GM18517 (cell line): ENCODE data around the gene ADCY4.

Experiments
- ATAC-seq: cut with Tn5 transposase; IDR thresholded peaks from one replicate; pipeline ENCODE4 v1.9.1; 2021; ENCODE audit warnings: mild to moderate bottlenecking, moderate library complexity; ENCODE audit not compliant: unreplicated experiment

The ADCY4 gene

GRCh38 chr14:24279301-24280186, 55.3 kb downstream of the ADCY4 start:
- ATAC-seq, result peak; percentile 51

DNA sequence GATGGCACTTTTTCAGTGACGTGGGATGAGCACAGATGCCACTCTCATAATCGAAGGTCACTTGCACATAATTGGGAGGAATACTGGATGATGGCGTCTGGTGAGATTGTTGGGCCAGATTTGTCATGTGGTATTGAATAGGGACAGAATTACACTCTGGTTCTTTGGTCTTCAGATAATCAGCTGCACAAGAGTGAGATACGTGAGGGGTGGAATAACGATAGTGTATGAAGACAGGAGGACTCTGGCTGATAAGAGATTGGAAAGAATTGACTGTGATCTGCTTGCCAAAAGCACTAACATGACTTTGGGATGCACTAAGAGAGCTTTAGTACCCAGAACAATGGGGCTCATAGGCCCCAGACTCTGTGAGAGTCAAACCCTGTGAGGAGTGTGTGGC, 56.4 kb downstream of the ADCY4 start:
- ATAC-seq, result no peak

GRCh38 chr14:24277606-24278321, 57.1 kb downstream of the ADCY4 start:
- no peak for ATAC-seq

- ATAC-seq, result no peak
These were observed 57.8 kb downstream of the ADCY4 start for GRCh38 chr14:24277071-24277470.

GRCh38 chr14:24274101-24274543, 60.7 kb downstream of the ADCY4 start:
- ATAC-seq, result peak; percentile 58

- ATAC-seq, result no peak
These were observed 61.4 kb downstream of the ADCY4 start for GRCh38 chr14:24273422-24273998.

DNA sequence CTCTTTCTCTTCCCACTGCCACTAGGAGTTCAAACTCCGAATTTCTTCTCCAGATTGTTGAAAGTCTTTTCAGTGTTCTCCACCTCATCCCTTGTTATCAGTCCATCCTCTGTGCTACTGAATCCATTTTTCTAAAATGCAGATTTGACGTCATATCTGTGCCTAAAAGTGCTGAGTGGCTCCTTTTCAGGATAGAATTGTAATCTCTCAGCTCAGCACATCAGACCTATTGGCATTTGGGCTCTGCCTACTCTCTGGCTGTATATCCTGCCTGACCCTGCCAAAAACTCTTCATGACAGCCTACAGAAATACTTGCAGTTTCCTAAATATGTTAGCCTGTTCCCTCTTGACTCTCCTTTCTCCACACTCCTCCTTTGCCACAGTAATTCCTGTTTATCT, 62.4 kb downstream of the ADCY4 start:
- no peak for ATAC-seq

DNA sequence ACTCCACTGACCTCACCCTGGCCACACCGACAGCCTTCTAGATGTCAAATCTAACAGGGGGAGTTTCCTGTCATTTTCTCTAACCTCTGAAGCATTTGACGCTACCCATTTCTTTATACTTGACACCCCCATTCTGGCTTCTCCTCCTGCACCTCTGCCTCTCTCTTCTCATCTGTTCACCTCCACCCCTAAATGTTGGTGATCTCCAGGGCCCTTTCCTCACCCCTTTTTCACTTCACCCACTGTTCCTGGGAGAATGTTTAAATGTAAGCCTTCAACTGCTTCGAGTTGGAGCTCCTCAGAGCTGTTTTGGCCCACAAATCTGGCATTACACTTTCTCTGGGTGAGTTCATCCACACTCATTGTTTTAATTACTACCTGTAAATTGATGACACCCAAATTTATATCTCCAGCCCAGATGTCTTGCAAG, 63.0 kb downstream of the ADCY4 start:
- ATAC-seq, result no peak

DNA sequence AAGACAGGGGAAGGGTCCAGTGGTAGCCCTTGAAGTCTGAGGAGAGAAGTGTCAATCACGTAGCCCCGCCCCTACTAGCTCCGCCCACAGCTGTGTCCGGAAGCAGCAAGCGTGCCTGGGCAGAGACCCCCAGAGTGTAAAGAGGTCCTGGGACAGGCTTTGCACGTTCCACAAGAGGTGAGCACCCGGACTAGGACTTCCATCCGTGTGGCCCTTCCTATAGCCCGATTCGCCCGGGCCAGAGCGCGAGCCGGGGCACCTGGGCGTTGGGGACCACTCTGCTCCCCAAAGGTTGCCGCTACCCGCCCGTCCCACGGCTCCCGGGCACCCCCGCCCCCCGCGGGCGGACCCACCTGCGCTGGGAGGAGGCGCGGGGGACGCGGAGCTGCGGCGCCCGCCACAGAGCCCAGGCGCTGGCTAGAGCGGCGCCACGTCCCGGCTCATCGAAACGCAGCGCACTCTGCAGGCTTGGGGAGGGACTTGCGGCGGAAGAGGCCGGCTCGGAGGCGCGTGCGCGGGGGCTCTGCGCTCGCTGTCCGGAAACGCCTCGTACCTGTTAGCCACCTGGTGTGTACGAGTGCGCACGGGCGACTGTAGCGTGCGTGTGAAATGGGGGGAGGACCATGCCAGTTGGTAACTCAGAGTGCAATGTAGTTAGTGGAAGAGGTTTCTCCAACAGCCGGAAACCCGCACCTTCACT, 63.6 kb downstream of the ADCY4 start, which contains the start of gene RABGGTA:
TSS of gene RABGGTA (minus strand) at position 464 of the 700 bp plus-strand sequence. CDS start 482 bp downstream, outside the sequence.
- peak; percentile 67 for ATAC-seq

GRCh38 chr14:24270537-24271133, 64.2 kb downstream of the ADCY4 start:
- ATAC-seq, result no peak

GRCh38 chr14:24269910-24270536, 64.8 kb downstream of the ADCY4 start:
- ATAC-seq, result no peak

GRCh38 chr14:24269368-24269767, 65.5 kb downstream of the ADCY4 start:
- ATAC-seq, result no peak
